ENCODE data around the gene LHB. TPM values are rescaled to one million over a fixed set of nuclear protein-coding genes. Genes with fewer than 3 reads are reported as not detected.

Gene LHB
- total and polyA plus RNA-seq, 5 donors = not detected

DNA sequence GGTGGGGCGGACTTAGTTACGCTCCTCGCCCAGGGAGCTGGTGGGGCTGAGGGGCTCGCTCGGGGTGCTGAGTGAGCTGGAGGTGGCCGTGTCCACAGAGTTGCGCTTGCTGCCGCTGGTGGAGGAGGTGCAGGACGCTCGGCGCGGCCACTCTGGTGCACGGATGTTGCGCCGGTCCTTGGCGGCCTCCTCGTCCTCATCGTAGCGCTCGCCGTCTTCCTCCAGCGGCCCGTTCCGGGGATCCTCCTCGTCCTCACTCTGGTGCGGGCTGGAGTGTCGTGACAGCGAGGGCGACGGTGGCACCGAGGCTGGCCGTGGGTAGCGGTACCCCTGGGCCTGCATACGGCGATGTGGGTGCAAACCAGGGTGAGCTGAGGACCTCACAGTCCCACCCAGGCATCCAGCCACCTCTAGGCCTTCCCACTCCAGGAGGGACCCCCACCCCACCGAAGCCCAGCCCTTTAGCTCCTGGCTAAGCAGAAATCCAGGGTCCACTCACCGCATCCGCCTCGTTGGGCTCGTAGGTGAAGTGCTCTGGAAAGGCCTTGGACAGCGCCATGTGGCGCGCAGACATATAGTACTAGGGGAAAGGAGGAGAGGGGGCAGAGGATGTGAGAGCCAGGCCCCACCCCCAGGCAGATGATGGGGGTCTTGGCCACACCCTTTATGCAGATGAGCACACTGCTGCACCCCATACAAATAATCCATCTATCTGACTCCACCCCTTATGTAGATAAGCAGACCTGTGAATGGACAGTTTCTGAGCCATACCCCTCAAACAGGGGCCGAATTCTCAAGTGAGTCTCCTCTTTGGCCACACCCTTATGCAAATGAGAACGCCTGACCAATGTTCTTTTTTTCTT lies 47.4 kb downstream of the LHB start:
- intact Hi-C loops (cut with DNase I) = loop anchor here (5.0 to 10.0 kb wide), 4 partner anchors 65 to 177 kb away; partner anchors contain the start of genes NUCB1 (in 1 of the 4) and PPP1R15A (in 1 of the 4)
- H3K27me3 ChIP-seq (ENCODE audit: control insufficient read depth, insufficient read depth) = no peaks in the 10 kb centered on the region
- ATAC-seq = no peak
- no peak overlapping the region for H3K27ac ChIP-seq (ENCODE audit: low read length)
- H3K9me3 ChIP-seq (ENCODE audit: control insufficient read depth, low read length) = no peaks in the 10 kb centered on the region
- H3K4me1 ChIP-seq (ENCODE audit: control insufficient read depth, insufficient read depth, low read length) = peaks cover 3% of the 10 kb centered on the region
- whole genome bisulfite sequencing = 93% methylated on average over 45 of the region's 45 CpGs
- H3K4me3 ChIP-seq (ENCODE audit: low read length) = no peak overlapping the region
- DNase-seq = peak in 1 of 3 donors; percentile 75

GRCh38 chr19:48968813-48969218 lies 48.1 kb downstream of the LHB start:
- WGBS = 77% methylated on average over 15 of the region's 15 CpGs
- ATAC-seq (no peak), DNase-seq (peak in 1 of 3 donors; percentile 68)
- Histone ChIP-seq H3K27ac (ENCODE audit: low read length) (no peak overlapping the region), H3K4me3 (ENCODE audit: low read length) (no peak overlapping the region), H3K9me3 (ENCODE audit: control insufficient read depth, low read length) (no peaks in the 10 kb centered on the region), H3K27me3 (ENCODE audit: control insufficient read depth, insufficient read depth) (no peaks in the 10 kb centered on the region), H3K4me1 (ENCODE audit: control insufficient read depth, insufficient read depth, low read length) (peaks cover 6% of the 10 kb centered on the region)
- intact Hi-C loops (cut with DNase I) = loop anchor here in 2 of 4 donors (5.0 to 10.0 kb wide), 3 partner anchors 64 to 177 kb away; partner anchors contain the start of genes NUCB1 (in 1 of the 2) and PPP1R15A (in 1 of the 2)

DNA sequence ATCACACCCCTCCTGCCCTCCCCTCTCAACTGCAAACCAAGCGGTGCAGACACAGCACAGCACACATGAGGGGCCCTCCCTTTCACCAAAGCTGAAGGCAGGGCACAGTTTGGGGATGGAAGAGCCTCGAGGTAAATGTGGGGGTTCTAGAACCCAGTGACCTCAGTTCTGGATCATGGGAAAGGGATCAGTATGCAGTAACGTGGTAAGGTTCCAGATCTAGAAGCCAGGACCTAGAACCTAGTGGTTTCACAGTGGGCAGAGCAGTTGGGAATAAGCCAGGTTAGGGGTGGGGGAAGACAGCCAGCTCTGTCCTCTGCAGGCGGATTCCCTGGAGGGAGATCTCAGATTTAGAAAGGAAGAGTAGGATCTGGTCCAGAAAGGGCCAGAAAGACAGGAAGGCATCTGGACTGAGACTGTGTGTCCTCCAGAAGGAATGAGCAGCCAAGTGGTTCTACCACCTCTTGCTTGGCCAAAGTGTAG lies 48.7 kb downstream of the LHB start:
- Histone ChIP-seq H3K4me1 (ENCODE audit: control insufficient read depth, insufficient read depth, low read length) (peaks cover 10% of the 10 kb centered on the region), H3K27ac (ENCODE audit: low read length) (peak overlapping the region; percentile 55), H3K4me3 (ENCODE audit: low read length) (no peak overlapping the region), H3K9me3 (ENCODE audit: control insufficient read depth, low read length) (no peaks in the 10 kb centered on the region), H3K27me3 (ENCODE audit: control insufficient read depth, insufficient read depth) (no peaks in the 10 kb centered on the region)
- WGBS = 48% methylated on average over 4 of the region's 4 CpGs
- ATAC-seq (no peak), DNase-seq (no peak)
- intact Hi-C loops (cut with DNase I) = loop anchor here in 2 of 4 donors (5.0 to 10.0 kb wide), 3 partner anchors 63 to 176 kb away; partner anchors contain the start of genes NUCB1 (in 1 of the 2) and PPP1R15A (in 1 of the 2)

DNA sequence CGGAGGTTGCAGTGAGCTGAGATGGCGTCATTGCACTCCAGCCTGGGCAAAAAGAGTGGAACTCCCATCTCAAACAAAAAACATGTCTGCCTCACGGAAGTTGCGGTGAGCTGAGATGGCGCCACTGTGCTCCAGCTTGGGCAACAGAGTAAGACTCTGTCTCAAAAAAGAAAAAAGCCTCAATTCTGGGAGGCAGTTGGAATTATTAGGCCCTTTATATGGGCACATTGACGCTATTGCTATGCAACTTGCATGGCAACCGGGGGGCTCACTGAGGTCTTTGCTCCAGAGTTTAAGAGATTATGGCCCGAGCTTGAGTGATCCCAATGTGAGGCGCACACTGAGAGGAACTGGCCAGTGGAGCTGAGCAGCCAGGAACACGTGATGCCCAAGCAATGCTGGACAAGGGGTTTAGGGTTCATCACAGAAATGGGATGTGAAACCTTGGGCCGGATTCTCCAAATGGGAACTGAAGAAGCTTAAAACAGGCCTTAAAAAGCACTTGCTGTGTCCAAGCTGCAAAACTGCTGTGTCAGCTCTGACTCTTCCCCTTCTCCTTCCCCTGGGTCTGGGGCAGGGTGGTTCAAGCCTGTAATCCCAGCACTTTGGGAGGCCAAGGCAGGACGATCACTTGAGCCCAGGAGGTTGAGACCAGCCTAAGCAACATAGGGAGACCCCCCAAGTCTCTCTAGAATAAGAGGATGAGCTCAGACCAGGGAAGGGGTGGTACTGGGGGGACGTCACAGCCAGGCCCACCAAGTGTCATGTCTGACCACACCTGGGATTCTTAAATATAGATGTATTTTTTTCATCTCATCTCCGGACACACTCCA lies 49.3 kb downstream of the LHB start:
- H3K27ac ChIP-seq (ENCODE audit: low read length) = peak overlapping the region; percentile 55
- H3K27me3 ChIP-seq (ENCODE audit: control insufficient read depth, insufficient read depth) = no peaks in the 10 kb centered on the region
- H3K4me3 ChIP-seq (ENCODE audit: low read length) = no peak overlapping the region
- peaks cover 11% of the 10 kb centered on the region for H3K4me1 ChIP-seq (ENCODE audit: control insufficient read depth, insufficient read depth, low read length)
- 72% methylated on average over 14 of the region's 14 CpGs for WGBS
- no peaks in the 10 kb centered on the region for H3K9me3 ChIP-seq (ENCODE audit: control insufficient read depth, low read length)
- DNase-seq (peak in 2 of 3 donors; percentile 78 to 80), ATAC-seq (no peak)
- intact Hi-C loops (cut with DNase I) = loop anchor here in 2 of 4 donors (5.0 to 10.0 kb wide), 3 partner anchors 63 to 175 kb away; partner anchors contain the start of genes NUCB1 (in 1 of the 2) and PPP1R15A (in 1 of the 2)

DNA sequence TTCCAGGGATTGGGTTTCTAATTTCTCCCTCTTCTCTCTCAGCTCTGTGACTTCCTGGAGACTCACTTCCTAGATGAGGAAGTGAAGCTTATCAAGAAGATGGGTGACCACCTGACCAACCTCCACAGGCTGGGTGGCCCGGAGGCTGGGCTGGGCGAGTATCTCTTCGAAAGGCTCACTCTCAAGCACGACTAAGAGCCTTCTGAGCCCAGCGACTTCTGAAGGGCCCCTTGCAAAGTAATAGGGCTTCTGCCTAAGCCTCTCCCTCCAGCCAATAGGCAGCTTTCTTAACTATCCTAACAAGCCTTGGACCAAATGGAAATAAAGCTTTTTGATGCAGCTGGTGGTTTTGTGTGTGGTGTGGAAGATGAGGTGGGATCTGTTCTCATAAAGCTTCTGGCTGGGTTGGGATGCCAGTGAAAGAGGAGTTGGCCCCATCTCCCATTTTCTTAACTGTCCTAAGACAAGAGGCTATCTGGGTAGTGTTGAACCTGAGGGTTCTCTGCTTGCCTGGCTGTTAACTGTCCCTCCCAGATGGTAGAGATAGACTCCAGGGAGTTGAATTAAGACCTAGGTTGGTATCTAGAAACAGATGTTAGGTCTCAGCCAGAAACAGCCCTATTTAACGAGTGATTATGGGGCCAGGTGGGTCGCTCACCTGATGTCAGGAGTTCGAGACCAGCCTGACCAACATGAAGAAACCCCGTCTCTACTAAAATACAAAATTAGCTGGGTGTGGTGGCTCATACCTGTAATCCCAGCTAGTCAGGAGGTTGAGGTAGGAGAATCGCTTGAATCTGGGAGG lies 50.1 kb downstream of the LHB start:
- intact Hi-C loops (cut with DNase I) = loop anchor here in 2 of 4 donors (5.0 to 10.0 kb wide), 3 partner anchors 62 to 174 kb away; partner anchors contain the start of genes NUCB1 (in 1 of the 2) and PPP1R15A (in 1 of the 2)
- no peak for ATAC-seq

More for the DNA sequence above, 50.1 kb downstream of the LHB start:
- H3K27me3 ChIP-seq (ENCODE audit: control insufficient read depth, insufficient read depth) = no peaks in the 10 kb centered on the region
- H3K9me3 ChIP-seq (ENCODE audit: control insufficient read depth, low read length) = no peaks in the 10 kb centered on the region
- DNase-seq = peak in 1 of 3 donors; percentile 72
- WGBS = 84% methylated on average over 10 of the region's 10 CpGs
- H3K4me3 ChIP-seq (ENCODE audit: low read length) = peak overlapping the region; percentile 69
- H3K4me1 ChIP-seq (ENCODE audit: control insufficient read depth, insufficient read depth, low read length) = peaks cover 11% of the 10 kb centered on the region
- H3K27ac ChIP-seq (ENCODE audit: low read length) = peak overlapping the region; percentile 8

Small RNA genes within 50 kb of the gene (microRNA-seq; reads per million reads assigned to microRNA genes)
- 0 reads per million in 2 donors for gene MIR6798

Other genes with a start within 250 kb of the LHB start
- gene BCAT2, start 206.1 kb downstream of the LHB start, total RNA-seq = 10 to 100 TPM; 24.6 to 46.7 (median 37.9) TPM
- gene BCAT2, start 206.1 kb downstream of the LHB start, polyA plus RNA-seq = 39.7 TPM
- gene HSD17B14, start 180.6 kb downstream of the LHB start, total RNA-seq = 1 to 10 TPM; 4.0 to 7.6 (median 5.5) TPM
- 4.0 TPM for gene HSD17B14, start 180.6 kb downstream of the LHB start, polyA plus RNA-seq
- 10 to 100 TPM; 37.4 to 50.2 (median 44.0) TPM for gene PLEKHA4, start 148.5 kb downstream of the LHB start, total RNA-seq
- 32.0 TPM for gene PLEKHA4, start 148.5 kb downstream of the LHB start, polyA plus RNA-seq
- 10 to 100 TPM; 60.8 to 80.2 (median 70.9) TPM for gene PPP1R15A, start 144.7 kb downstream of the LHB start, total RNA-seq
- 156 TPM for gene PPP1R15A, start 144.7 kb downstream of the LHB start, polyA plus RNA-seq
- gene TULP2, start 118.3 kb downstream of the LHB start, total RNA-seq = 1 to 10 TPM in 1 of 4 donors, under 1 TPM in 2, not detected in 1; 0.40 to 1.4 (median 0.46) TPM
- 0.07 TPM for gene TULP2, start 118.3 kb downstream of the LHB start, polyA plus RNA-seq
- 100 to 1,000 TPM; 275 to 327 (median 307) TPM for gene NUCB1, start 116.8 kb downstream of the LHB start, total RNA-seq
- 213 TPM for gene NUCB1, start 116.8 kb downstream of the LHB start, polyA plus RNA-seq
- gene DHDH, start 83.4 kb downstream of the LHB start, total RNA-seq = under 1 TPM in 1 of 4 donors, not detected in 3; 0.31 TPM
- gene DHDH, start 83.4 kb downstream of the LHB start, polyA plus RNA-seq = not detected
- gene BAX, start 62.2 kb downstream of the LHB start, total RNA-seq = 10 to 100 TPM; 23.8 to 34.6 (median 30.4) TPM
- gene BAX, start 62.2 kb downstream of the LHB start, polyA plus RNA-seq = 24.4 TPM
- gene FTL, start 51.8 kb downstream of the LHB start, total RNA-seq = 1,000 to 10,000 TPM; 1,459 to 1,840 (median 1,541) TPM
- 1,675 TPM for gene FTL, start 51.8 kb downstream of the LHB start, polyA plus RNA-seq
- 10 to 100 TPM; 62.7 to 95.9 (median 89.0) TPM for gene GYS1, start 23.8 kb downstream of the LHB start, total RNA-seq
- 61.4 TPM for gene GYS1, start 23.8 kb downstream of the LHB start, polyA plus RNA-seq
- 10 to 100 TPM; 39.4 to 47.3 (median 45.4) TPM for gene RUVBL2, start 23.2 kb downstream of the LHB start, total RNA-seq
- gene RUVBL2, start 23.2 kb downstream of the LHB start, polyA plus RNA-seq = 54.5 TPM
- gene CGB3, start 7.2 kb upstream of the LHB start, total RNA-seq = not detected
- not detected for gene CGB3, start 7.2 kb upstream of the LHB start, polyA plus RNA-seq
- gene CGB2, start 14.8 kb upstream of the LHB start, total RNA-seq = not detected
- not detected for gene CGB2, start 14.8 kb upstream of the LHB start, polyA plus RNA-seq
- not detected for gene CGB1, start 19.8 kb upstream of the LHB start, total RNA-seq
- not detected for gene CGB1, start 19.8 kb upstream of the LHB start, polyA plus RNA-seq
- gene CGB5, start 26.8 kb upstream of the LHB start, total RNA-seq = not detected
- gene CGB5, start 26.8 kb upstream of the LHB start, polyA plus RNA-seq = not detected
- gene CGB8, start 32.0 kb upstream of the LHB start, total RNA-seq = not detected
- not detected for gene CGB8, start 32.0 kb upstream of the LHB start, polyA plus RNA-seq
- under 1 TPM in 1 of 4 donors, not detected in 3; 0.26 TPM for gene CGB7, start 40.7 kb upstream of the LHB start, total RNA-seq
- 0.07 TPM for gene CGB7, start 40.7 kb upstream of the LHB start, polyA plus RNA-seq
- under 1 TPM in 3 of 4 donors, not detected in 1; 0.37 to 0.53 (median 0.41) TPM for gene NTF4, start 47.7 kb upstream of the LHB start, total RNA-seq
- 2.2 TPM for gene NTF4, start 47.7 kb upstream of the LHB start, polyA plus RNA-seq
- 1 to 10 TPM; 1.2 to 1.5 (median 1.4) TPM for gene KCNA7, start 55.6 kb upstream of the LHB start, total RNA-seq
- gene KCNA7, start 55.6 kb upstream of the LHB start, polyA plus RNA-seq = 2.8 TPM
- 100 to 1,000 TPM; 117 to 146 (median 132) TPM for gene SNRNP70, start 68.4 kb upstream of the LHB start, total RNA-seq
- 144 TPM for gene SNRNP70, start 68.4 kb upstream of the LHB start, polyA plus RNA-seq
- 10 to 100 TPM; 18.0 to 23.6 (median 19.7) TPM for gene LIN7B, start 97.3 kb upstream of the LHB start, total RNA-seq
- gene LIN7B, start 97.3 kb upstream of the LHB start, polyA plus RNA-seq = 33.4 TPM
- gene C19orf73, start 102.1 kb upstream of the LHB start, total RNA-seq = 1 to 10 TPM; 1.2 to 2.1 (median 1.7) TPM
- 3.3 TPM for gene C19orf73, start 102.1 kb upstream of the LHB start, polyA plus RNA-seq
- gene PPFIA3, start 102.5 kb upstream of the LHB start, total RNA-seq = 10 to 100 TPM in 3 of 4 donors, 1 to 10 TPM in 1; 9.5 to 11.9 (median 10.9) TPM
- gene PPFIA3, start 102.5 kb upstream of the LHB start, polyA plus RNA-seq = 13.2 TPM
- 100 to 1,000 TPM; 505 to 682 (median 577) TPM for gene HRC, start 138.3 kb upstream of the LHB start, total RNA-seq
- 712 TPM for gene HRC, start 138.3 kb upstream of the LHB start, polyA plus RNA-seq
- gene TRPM4, start 140.7 kb upstream of the LHB start, total RNA-seq = 10 to 100 TPM; 28.3 to 36.4 (median 33.6) TPM
- gene TRPM4, start 140.7 kb upstream of the LHB start, polyA plus RNA-seq = 32.5 TPM